Aorta (tissue), 5 donors: ENCODE data around the gene GRM2. TPM values are rescaled to one million over a fixed set of nuclear protein-coding genes. Genes with fewer than 3 reads are reported as not detected.

Source experiments
- ATAC-seq: fragments of 200-7000 bp; cut with Tn5 transposase; one replicate; pipeline ENCODE4 v1.9.1; 2022; ENCODE audit warnings: moderate library complexity; ENCODE audit not compliant: low FRiP score
- DNase-seq, 2 donors: peaks; one replicate each; pipeline ENCODE4 v3.0.0-alpha.2; 2020
- H3K27ac ChIP-seq, 2 donors: one replicate each; pipeline ENCODE4 v1.5.1; 2013; ENCODE audit warnings: low read length in 2 of 2, mild to moderate bottlenecking in 2 of 2, moderate library complexity in 2 of 2, control low read depth in 1 of 2, inconsistent platforms in 1 of 2, low read depth in 1 of 2
- H3K27me3 ChIP-seq, 2 donors: one replicate each; pipeline ENCODE4 v1.6.1; 2013; ENCODE audit warnings: control low read depth in 1 of 2, low read length in 1 of 2, mild to moderate bottlenecking in 1 of 2, moderate library complexity in 1 of 2; ENCODE audit not compliant: insufficient read depth in 2 of 2, control insufficient read depth in 1 of 2
- H3K36me3 ChIP-seq, 2 donors: one replicate each; pipeline ENCODE4 v1.6.1; 2013; ENCODE audit warnings: control low read depth in 1 of 2, low read length in 1 of 2, mild to moderate bottlenecking in 1 of 2; ENCODE audit not compliant: insufficient read depth in 2 of 2, control insufficient read depth in 1 of 2
- H3K4me1 ChIP-seq, 2 donors: one replicate each; pipeline ENCODE4 v1.6.1; 2013; ENCODE audit warnings: low read length in 2 of 2, control low read depth in 1 of 2, mild to moderate bottlenecking in 1 of 2, moderate library complexity in 1 of 2; ENCODE audit not compliant: insufficient read depth in 2 of 2, control insufficient read depth in 1 of 2
- H3K4me3 ChIP-seq, 2 donors: one replicate each; pipeline ENCODE4 v1.5.1; 2013; ENCODE audit warnings: low read length in 2 of 2, control low read depth in 1 of 2, mild to moderate bottlenecking in 1 of 2
- H3K9me3 ChIP-seq: one replicate; pipeline ENCODE4 v1.6.1; 2013; ENCODE audit warnings: mild to moderate bottlenecking, low read length; ENCODE audit not compliant: control insufficient read depth
- WGBS, 2 donors: extraction: QIAGEN DNeasy Blood & Tissue Kit; methylation state at CpG; one replicate each; pipeline ENCODE4 v1.1.7; 2013; 5-methylcytosine and 5-hydroxymethylcytosine counted together
- intact Hi-C, 2 donors: fragments of 100-400 bp; cut with DNase I; formaldehyde crosslinking; loops; one replicate each; pipeline versions ENCODE4 v1.14.2 to v1.15.0; 2022
- long read RNA-seq, 2 donors: library from polyadenylated mRNA; unstranded; transcript quantifications; one replicate each; pipeline ENCODE4 v2.0.0, GENCODE V29; 2020 to 2021
- polyA plus RNA-seq, 2 donors: library from polyadenylated mRNA; stranded (reverse); fragments of 200-250 nt; gene quantifications; one replicate each; pipeline ENCODE4 v1.2.3, GENCODE V29; 2013
- total RNA-seq, 2 donors: library from RNA; stranded (reverse); fragmentation: NEBNext Ultra II Directional; extraction: Animal tissue kit (Norgen Biotek cat#: 25700); gene quantifications; one replicate each; pipeline ENCODE4 v1.2.1, GENCODE V29; 2021
- donor health status: healthy with polysubstance abuse.
- donor health status: Bipolar disorder and iron deficiency.
- donor health status: DM: no; HTN: no; CAD: no.
- donor health status: DM: no; HTN: no; CAD: no.
- donor health status: DM: yes; HTN: yes; CAD: no.

The GRM2 gene
- total RNA-seq, result under 1 TPM; 0.52 to 0.87 TPM
- polyA plus RNA-seq, result under 1 TPM in 1 of 2 donors, not detected in 1; 0.18 TPM
- long read RNA-seq, donor 1, partial matches to known transcripts, result 0 of 1 reads
- long read RNA-seq, donor 1, other reads (novel, unspliced or antisense), result 1 of 1 reads
- long read RNA-seq, donor 2, result 0 reads

- intact Hi-C loops, result no loop called here
- DNase-seq (peak; percentile 87 to 92), ATAC-seq (peak; percentile 85)
- WGBS, 2 donors, result 2 to 5% methylated on average over 39 to 69 of the region's 69 CpGs
- Histone ChIP-seq H3K4me3 (no peak within 1 kb of the TSS), H3K27ac (no peak within 1 kb of the TSS), H3K27me3 (no peaks in the 10 kb centered on the region), H3K4me1 (no peaks in the 10 kb centered on the region), H3K9me3 (no peaks in the 10 kb centered on the region), H3K36me3 (peaks cover 0 to 7% of the 10 kb centered on the region in 2 donors)
Measured at GRCh38 chr3:51706788-51707731, at the start of gene GRM2. Gene GRM2, plus strand, starts transcription at chr3:51707068. Its CDS starts 1,916 bp downstream, at chr3:51708984.

- no peak for DNase-seq
- H3K4me1 ChIP-seq, result no peaks in the 10 kb centered on the region
- no peaks in the 10 kb centered on the region for H3K27me3 ChIP-seq
- H3K4me3 ChIP-seq, result no peak overlapping the region
- ATAC-seq, result no peak
- peaks cover 3 to 8% of the 10 kb centered on the region in 2 donors for H3K36me3 ChIP-seq
- no peaks in the 10 kb centered on the region for H3K9me3 ChIP-seq
- WGBS, 2 donors, result 86 to 88% methylated on average over 3 of the region's 3 CpGs
- intact Hi-C loops, result no loop called here
- H3K27ac ChIP-seq, result no peak overlapping the region
Measured at GRCh38 chr3:51657234-51657633, 49.6 kb upstream of the GRM2 start.

- no peak for DNase-seq
Measured at GRCh38 chr3:51659942-51660341, 46.9 kb upstream of the GRM2 start.

DNA sequence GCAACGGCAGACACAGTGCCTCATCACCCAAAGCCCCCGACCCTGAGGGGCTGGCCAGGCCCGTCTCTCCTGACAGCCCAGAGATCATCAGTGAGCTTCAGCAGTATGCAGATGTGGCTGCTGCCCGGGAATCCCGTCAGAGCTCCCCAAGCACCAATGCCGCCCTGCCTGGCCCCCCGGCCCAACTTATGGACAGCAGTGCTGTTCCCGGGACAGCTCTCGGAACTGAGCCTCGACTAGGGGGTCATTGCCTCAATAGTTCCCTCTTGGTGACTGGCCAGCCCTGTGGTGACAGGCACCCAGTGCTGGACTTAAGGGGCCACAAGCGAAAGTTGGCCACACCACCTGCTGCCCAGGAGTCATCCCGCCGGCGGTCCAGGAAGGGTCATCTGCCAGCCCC is 44.4 kb upstream of the GRM2 start:
- H3K9me3 ChIP-seq, result no peaks in the 10 kb centered on the region
- intact Hi-C loops, result loop anchor here in 1 of 2 donors (10.0 kb wide), 1 partner anchor 268 kb away; the partner anchor contains the start of gene RBM15B
- H3K27ac ChIP-seq, result no peak overlapping the region
- 91 to 93% methylated on average over 14 of the region's 14 CpGs for WGBS, 2 donors
- no peak for ATAC-seq
- H3K4me3 ChIP-seq, result no peak overlapping the region
- H3K27me3 ChIP-seq, result no peaks in the 10 kb centered on the region
- H3K4me1 ChIP-seq, result no peaks in the 10 kb centered on the region
- peaks cover 3 to 7% of the 10 kb centered on the region in 2 donors for H3K36me3 ChIP-seq
- DNase-seq, result no peak

More at GRCh38 chr3:51659942-51660341, 46.9 kb upstream of the GRM2 start:
- ATAC-seq, result no peak
- intact Hi-C loops, result loop anchor here in 1 of 2 donors (10.0 kb wide), 1 partner anchor 265 kb away; the partner anchor contains the start of gene RBM15B
- H3K36me3 ChIP-seq, result peaks cover 3 to 10% of the 10 kb centered on the region in 2 donors
- no peak overlapping the region for H3K27ac ChIP-seq
- 96 to 98% methylated on average over 9 of the region's 9 CpGs for WGBS, 2 donors
- no peaks in the 10 kb centered on the region for H3K9me3 ChIP-seq
- H3K4me1 ChIP-seq, result no peaks in the 10 kb centered on the region
- H3K27me3 ChIP-seq, result no peaks in the 10 kb centered on the region
- no peak overlapping the region for H3K4me3 ChIP-seq

- no peak overlapping the region for H3K27ac ChIP-seq
- H3K4me1 ChIP-seq, result no peaks in the 10 kb centered on the region
- 89 to 94% methylated on average over 1 of the region's 1 CpG for WGBS, 2 donors
- ATAC-seq, result no peak
- no peaks in the 10 kb centered on the region for H3K27me3 ChIP-seq
- H3K4me3 ChIP-seq, result no peak overlapping the region
- no peaks in the 10 kb centered on the region for H3K36me3 ChIP-seq
- intact Hi-C loops, result loop anchor here in 1 of 2 donors (10.0 kb wide), 1 partner anchor 274 kb away; the partner anchor contains the start of gene RBM15B
- no peaks in the 10 kb centered on the region for H3K9me3 ChIP-seq
- no peak for DNase-seq
Measured at GRCh38 chr3:51668756-51669155, 38.1 kb upstream of the GRM2 start.

DNA sequence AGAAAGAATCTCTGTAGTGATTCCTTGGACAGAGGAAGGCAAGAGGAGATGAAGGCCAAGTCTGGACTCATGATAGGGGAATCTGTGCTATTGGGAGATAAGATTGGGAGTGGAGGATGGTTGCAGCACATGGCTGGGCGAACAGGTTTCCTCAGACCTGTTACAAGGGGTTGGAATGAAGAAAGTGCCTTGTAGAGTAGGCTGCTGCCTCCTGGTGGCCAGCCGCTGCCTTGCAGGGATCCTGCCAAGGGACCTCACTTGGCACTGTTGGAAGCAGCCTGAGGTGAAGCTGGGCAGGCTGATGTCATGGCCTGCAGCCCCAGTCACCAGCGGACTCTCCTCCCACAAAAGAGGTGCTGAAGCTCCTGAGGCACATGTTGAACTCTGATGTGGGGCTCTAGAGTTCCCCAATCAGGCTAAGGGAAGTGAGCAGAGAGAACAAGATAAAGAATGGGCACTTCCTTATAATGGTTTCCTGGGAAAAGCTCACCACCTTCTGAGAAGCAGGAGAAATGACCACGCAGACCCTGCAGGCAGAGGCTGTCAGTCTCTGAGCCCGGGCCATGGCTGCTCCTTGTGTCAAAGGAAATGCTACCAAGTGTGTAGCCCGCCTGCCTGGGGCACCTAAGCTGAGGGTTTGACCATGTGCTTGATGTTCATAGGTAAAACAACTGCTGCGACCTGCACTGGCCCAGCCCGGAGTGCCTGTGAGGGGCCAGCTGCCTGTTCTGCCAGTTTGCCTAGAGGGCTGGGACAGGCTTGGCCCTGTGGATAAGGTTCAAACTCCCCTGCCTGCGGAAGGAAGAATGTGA is 37.4 kb upstream of the GRM2 start:
- H3K4me1 ChIP-seq, result no peaks in the 10 kb centered on the region
- peak; percentile 66 for ATAC-seq
- 53 to 55% methylated on average over 9 of the region's 9 CpGs for WGBS, 2 donors
- H3K27ac ChIP-seq, result no peak overlapping the region
- no peaks in the 10 kb centered on the region for H3K9me3 ChIP-seq
- intact Hi-C loops, result loop anchor here (2.0 to 10.0 kb wide), 2 partner anchors 167 to 275 kb away; partner anchors contain the start of gene RBM15B (in 2 of the 2)
- H3K27me3 ChIP-seq, result no peaks in the 10 kb centered on the region
- H3K4me3 ChIP-seq, result no peak overlapping the region
- peak; percentile 88 to 95 for DNase-seq
- no peaks in the 10 kb centered on the region for H3K36me3 ChIP-seq

DNA sequence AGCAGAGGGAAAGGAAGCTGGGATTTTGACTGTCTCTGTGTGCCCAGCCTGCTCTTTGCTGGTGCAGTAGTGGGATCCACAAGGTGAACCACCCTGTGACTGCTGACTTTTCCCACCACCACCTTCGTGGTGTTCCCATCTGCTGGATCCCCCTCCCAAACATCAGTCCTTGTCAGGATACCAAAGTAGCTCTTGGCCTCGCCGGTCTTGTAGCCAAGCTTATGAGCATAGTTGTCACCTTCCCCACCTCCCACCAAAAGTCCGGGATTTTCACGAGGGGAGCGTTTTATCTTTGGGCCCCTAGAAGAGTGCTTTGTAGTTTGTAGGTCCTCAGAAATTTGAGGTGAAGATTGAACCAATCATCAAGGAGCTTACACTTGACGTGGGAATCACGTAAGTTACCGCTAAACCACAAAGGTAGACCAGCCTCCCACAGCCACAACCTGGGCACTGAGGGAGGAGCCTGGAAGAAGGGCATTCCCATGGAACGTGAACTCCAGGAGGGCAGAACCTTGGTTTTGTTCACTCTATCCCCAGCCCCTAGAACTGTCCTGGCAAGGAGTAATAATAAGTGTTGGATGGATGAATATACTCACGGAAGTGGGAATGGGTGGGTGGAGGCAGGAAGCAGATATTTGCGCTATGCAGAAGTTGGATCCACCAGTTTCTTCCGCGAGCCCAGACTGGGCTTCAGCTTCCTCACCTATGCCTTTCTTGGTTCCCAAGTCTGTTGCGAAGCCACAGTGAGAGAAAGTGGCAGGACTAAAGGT is 36.6 kb upstream of the GRM2 start:
- DNase-seq (peak in 1 of 2 donors; percentile 37), ATAC-seq (peak; percentile 1)
- intact Hi-C loops, result loop anchor here in 1 of 2 donors (2.0 to 10.0 kb wide), 2 partner anchors 167 to 275 kb away; partner anchors contain the start of gene RBM15B
- H3K4me3 ChIP-seq, result peak overlapping the region; percentile 4 to 66
- H3K4me1 ChIP-seq, result no peaks in the 10 kb centered on the region
- no peaks in the 10 kb centered on the region for H3K27me3 ChIP-seq
- H3K36me3 ChIP-seq, result no peaks in the 10 kb centered on the region
- 72 to 73% methylated on average over 15 of the region's 15 CpGs for WGBS, 2 donors
- peak overlapping the region in 1 of 2 donors; percentile 65 for H3K27ac ChIP-seq
- H3K9me3 ChIP-seq, result no peaks in the 10 kb centered on the region
